Right lobe of liver (tissue), 6 donors: ENCODE measurements around the gene ZNF467. TPM values are rescaled to one million over a fixed set of nuclear protein-coding genes. Genes with fewer than 3 reads are reported as not detected.

ENCODE experiments used
- ATAC-seq, 4 donors: fragments of 200-7000 bp; cut with Tn5 transposase; one replicate each; pipeline ENCODE4 v1.9.1; 2020; ENCODE audit warnings: mild to moderate bottlenecking in 4 of 4, moderate library complexity in 4 of 4
- DNase-seq, 3 donors: peaks; one replicate each; pipeline ENCODE4 v3.0.0-alpha.2; 2020
- H3K27ac ChIP-seq, 3 donors: fragments of 200-600 bp; one replicate each; pipeline ENCODE4 v1.8.0; 2022
- H3K27me3 ChIP-seq, 2 donors: fragments of 200-600 bp; one replicate each; pipeline ENCODE4 v1.8.0; 2022
- H3K36me3 ChIP-seq, 4 donors: fragments of 200-600 bp; sonication (generic) in 1 of 4; one replicate each; pipeline versions ENCODE4 v1.5.1 to v1.8.0; 2017 to 2022; ENCODE audit warnings: control low read depth in 1 of 4
- H3K4me1 ChIP-seq, 4 donors: fragments of 200-600 bp; sonication (generic) in 1 of 4; one replicate each; pipeline versions ENCODE4 v1.5.1 to v1.8.0; 2017 to 2022; ENCODE audit warnings: control low read depth in 1 of 4
- H3K4me3 ChIP-seq, 3 donors: fragments of 200-600 bp; one replicate each; pipeline ENCODE4 v1.8.0; 2022
- H3K9me3 ChIP-seq, 4 donors: fragments of 200-600 bp; sonication (generic) in 1 of 4; one replicate each; pipeline versions ENCODE4 v1.5.1 to v1.8.0; 2017 to 2022; ENCODE audit warnings: control low read depth in 1 of 4
- CTCF ChIP-seq, 4 donors: fragments of 200-600 bp in 3 of 4; fragments of 450-650 bp in 1 of 4; IDR thresholded peaks; one replicate each; pipeline versions ENCODE4 v1.5.1 to v1.8.0; 2016 to 2022; ENCODE audit warnings: antibody characterized with exemption in 4 of 4, mild to moderate bottlenecking in 2 of 4
- POLR2A ChIP-seq: fragments of 450-650 bp; IDR thresholded peaks from one replicate; pipeline ENCODE4 v1.6.1; 2017; ENCODE audit warnings: antibody characterized with exemption, mild to moderate bottlenecking
- WGBS: methylation state at CpG from one replicate; pipeline ENCODE4 v1.1.6; 2018; ENCODE audit warnings: low coverage, low lambda C conversion rate; ENCODE audit not compliant: insufficient coverage; ENCODE audit errors: missing lambda C conversion rate; 5-methylcytosine and 5-hydroxymethylcytosine counted together
- intact Hi-C, 2 donors: fragments of 100-400 bp; cut with DNase I; formaldehyde crosslinking; loops; one replicate each; pipeline versions ENCODE4 v1.11.2 to v1.14.1; 2022
- total RNA-seq, 6 experiments: library from RNA; depleted of rRNA in 2 of 6; stranded (reverse); fragments of >200 nt in 2 of 6; fragmentation: NEBNext Ultra II Directional in 3 of 6; extraction: Animal tissue kit (Norgen Biotek cat#: 25700) in 3 of 6; gene quantifications; one replicate each; pipeline versions ENCODE4 v1.1.0 to v1.2.4, GENCODE V29; 2016 to 2023
- donor health status: DM: no; HTN: yes; CAD: no.
- donor health status: DM: no; HTN: no; CAD: no.
- donor health status: DM: no; HTN: no; CAD: no.
- donor health status: DM: no; HTN: yes; CAD: no.
- donor health status: DM: no; HTN: yes; CAD: no.

Gene ZNF467
- total RNA-seq, 6 experiments from 2014 or later = 3.6 to 14.6 (median 5.8) TPM

- intact Hi-C loops = no loop called here
- 80% methylated on average over 3 of the region's 15 CpGs for WGBS
- DNase-seq = no peak
- no peaks in the 10 kb centered on the region for H3K9me3 ChIP-seq
- H3K27ac ChIP-seq = no peak overlapping the region
- no peak for TF ChIP-seq POLR2A
- TF ChIP-seq CTCF (IDR thresholded peaks at IDR 0.05) = no peak
- no peak for ATAC-seq
- no peak overlapping the region for H3K4me3 ChIP-seq
- no peaks in the 10 kb centered on the region for H3K27me3 ChIP-seq
- no peaks in the 10 kb centered on the region for H3K36me3 ChIP-seq
- peaks cover 0 to 9% (median 0%) of the 10 kb centered on the region in 4 donors for H3K4me1 ChIP-seq
These were observed 41.1 kb upstream of the ZNF467 start for GRCh38 chr7:149814494-149814893.

- H3K27ac ChIP-seq = no peak overlapping the region
- intact Hi-C loops = no loop called here
- H3K9me3 ChIP-seq = no peaks in the 10 kb centered on the region
- WGBS = 78% methylated on average over 6 of the region's 28 CpGs
- no peaks in the 10 kb centered on the region for H3K27me3 ChIP-seq
- DNase-seq (no peak), ATAC-seq (no peak)
- TF ChIP-seq POLR2A (no peak), CTCF (IDR thresholded peaks at IDR 0.05) (no peak)
- H3K4me3 ChIP-seq = no peak overlapping the region
- no peaks in the 10 kb centered on the region for H3K36me3 ChIP-seq
- peaks cover 0 to 9% (median 0%) of the 10 kb centered on the region in 4 donors for H3K4me1 ChIP-seq
These were observed 40.1 kb upstream of the ZNF467 start for GRCh38 chr7:149813254-149814035.

GRCh38 chr7:149811831-149812490 is 38.6 kb upstream of the ZNF467 start:
- no peak for ATAC-seq
- Histone ChIP-seq H3K27me3 (no peaks in the 10 kb centered on the region), H3K4me1 (peaks cover 0 to 9% (median 0%) of the 10 kb centered on the region in 4 donors), H3K27ac (no peak overlapping the region), H3K9me3 (no peaks in the 10 kb centered on the region), H3K4me3 (no peak overlapping the region), H3K36me3 (no peaks in the 10 kb centered on the region)
- DNase-seq = no peak
- intact Hi-C loops = no loop called here
- TF ChIP-seq POLR2A (no peak), CTCF (IDR thresholded peaks at IDR 0.05) (no peak)
- WGBS = 89% methylated on average over 6 of the region's 16 CpGs

GRCh38 chr7:149811221-149811620 is 37.8 kb upstream of the ZNF467 start:
- DNase-seq (no peak), ATAC-seq (no peak)
- no peak for TF ChIP-seq POLR2A
- no peak for TF ChIP-seq CTCF (IDR thresholded peaks at IDR 0.05)
- Histone ChIP-seq H3K27me3 (no peaks in the 10 kb centered on the region), H3K36me3 (no peaks in the 10 kb centered on the region), H3K4me3 (no peak overlapping the region), H3K27ac (no peak overlapping the region), H3K4me1 (peaks cover 0 to 9% (median 0%) of the 10 kb centered on the region in 4 donors), H3K9me3 (no peaks in the 10 kb centered on the region)
- intact Hi-C loops = no loop called here
- 93% methylated on average over 2 of the region's 3 CpGs for WGBS
